EH (cell line): Measurements from ENCODE around the gene BPIFB2.

Experiments used
- DNase-seq: peaks from one replicate; pipeline ENCODE4 v3.0.0-alpha.2; 2015; ENCODE audit warnings: low read depth

The BPIFB2 gene

DNA sequence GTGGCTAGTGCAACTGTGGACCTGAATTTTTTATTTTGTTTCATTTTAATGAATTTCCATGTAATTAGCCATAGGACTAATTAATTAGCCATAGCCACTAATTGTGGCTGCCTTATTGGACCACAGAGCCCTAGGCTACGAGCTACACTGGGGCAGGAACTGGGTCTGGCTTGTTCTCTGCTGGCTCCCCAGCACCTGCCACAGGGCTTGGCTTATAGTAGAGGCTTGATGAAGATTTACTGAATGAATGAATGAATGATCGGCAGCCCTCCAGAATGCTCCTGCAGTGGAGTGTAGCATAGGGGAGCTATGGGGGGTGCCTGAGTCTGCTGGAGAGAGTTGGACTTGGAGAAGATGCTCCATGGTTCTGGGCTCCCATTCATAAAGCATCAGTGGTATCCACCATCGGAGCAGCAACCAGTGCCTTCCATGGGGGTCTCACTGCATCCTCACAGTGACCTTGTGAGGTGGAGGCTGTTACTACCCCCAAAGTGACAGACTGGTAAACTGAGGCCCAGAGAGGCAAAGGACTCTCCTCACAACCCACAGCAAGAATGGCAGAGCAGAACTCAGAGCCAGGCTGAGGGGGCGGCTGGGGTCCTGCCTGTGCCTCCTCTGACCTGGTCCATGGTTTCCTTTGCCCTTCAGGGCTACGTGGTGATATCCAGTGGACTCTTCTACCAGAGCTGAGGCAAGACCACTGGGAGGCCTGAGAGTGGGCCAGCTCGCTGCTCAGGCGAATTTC is 15.4 kb downstream of the BPIFB2 start:
- no peak for DNase-seq

DNA sequence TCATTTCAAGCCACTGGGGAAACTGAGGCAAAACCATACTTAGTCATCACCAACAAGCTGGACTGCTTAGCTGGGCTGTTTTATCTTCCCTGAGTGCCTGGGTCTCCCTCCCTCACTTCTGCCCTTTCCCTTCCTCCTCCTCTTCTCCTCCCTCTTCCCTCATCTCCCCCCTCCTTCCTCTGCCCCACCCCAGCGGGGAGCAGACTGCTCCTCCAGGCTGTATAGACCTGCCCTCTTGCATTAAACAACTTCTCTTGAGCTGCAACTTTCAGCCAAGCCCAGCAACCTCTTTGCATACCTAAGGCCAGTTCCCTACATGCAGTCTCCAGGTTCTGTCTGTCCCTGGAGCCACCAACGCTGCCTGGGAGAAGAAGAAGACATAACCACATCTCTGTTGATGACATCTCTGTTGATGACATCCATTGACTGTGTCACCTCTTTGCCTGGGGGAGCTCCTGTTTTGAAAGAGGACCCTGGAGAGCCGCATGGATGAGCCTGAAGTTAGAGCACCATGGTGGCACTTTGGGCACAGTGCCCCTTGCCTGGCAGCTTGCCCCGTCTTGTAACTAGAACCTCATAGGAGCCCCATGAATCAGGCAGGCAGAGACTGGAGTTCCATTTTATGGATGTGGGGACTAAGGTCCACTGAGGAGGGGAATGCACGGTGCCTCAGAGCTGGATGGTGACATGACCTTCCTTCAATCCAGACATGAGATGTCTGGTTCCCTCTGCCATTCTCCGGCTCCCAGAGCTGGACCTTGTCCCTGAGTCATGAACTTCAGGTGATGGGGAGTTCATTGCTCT is 16.1 kb downstream of the BPIFB2 start:
- DNase-seq, result no peak

DNA sequence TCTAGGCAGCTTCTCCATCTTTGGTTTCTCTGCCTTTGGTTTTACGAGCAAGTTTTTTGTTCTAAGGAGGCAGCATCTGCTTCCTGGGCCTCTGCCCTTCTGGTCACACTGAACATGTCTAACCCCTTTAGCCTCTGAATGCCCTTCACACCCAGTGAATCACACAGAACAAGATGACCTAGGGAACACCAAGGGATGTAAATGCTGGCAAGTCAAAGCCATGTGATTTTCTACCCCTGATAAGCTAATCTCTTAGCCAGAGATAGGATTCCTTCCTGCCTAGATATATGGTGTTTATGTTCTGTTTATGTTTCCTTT is 16.7 kb downstream of the BPIFB2 start:
- no peak for DNase-seq

DNA sequence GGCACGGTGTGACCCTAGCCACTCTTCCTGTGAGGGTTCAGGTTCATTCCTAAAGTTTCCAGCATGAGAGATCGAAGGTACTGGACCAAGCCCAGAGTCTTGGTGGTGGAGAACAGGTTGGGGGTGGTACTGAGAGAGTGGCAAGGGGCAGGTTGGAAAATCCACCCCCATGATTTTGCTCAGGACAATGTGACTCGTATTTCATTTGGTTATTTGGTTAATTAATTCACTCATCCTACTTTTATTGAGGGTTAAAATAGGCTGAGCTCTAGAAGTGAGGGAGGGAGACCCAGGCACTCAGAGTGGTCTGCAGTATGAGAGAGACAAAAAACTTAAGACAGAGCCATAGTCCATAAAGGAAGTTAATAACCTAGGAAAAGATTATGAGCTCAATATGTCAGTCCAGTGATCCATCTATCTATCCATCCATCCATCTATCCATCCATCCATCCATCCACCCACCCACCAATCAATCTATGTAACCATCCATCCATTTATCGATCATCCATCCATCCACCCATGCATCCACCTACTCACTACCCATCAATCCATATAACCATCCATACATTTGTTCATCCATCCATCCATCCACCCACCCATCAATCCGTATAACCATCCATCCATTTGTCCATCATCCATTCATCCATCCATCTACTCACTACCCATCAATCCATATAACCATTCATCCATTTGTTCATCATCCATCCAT is 17.3 kb downstream of the BPIFB2 start:
- no peak for DNase-seq

DNA sequence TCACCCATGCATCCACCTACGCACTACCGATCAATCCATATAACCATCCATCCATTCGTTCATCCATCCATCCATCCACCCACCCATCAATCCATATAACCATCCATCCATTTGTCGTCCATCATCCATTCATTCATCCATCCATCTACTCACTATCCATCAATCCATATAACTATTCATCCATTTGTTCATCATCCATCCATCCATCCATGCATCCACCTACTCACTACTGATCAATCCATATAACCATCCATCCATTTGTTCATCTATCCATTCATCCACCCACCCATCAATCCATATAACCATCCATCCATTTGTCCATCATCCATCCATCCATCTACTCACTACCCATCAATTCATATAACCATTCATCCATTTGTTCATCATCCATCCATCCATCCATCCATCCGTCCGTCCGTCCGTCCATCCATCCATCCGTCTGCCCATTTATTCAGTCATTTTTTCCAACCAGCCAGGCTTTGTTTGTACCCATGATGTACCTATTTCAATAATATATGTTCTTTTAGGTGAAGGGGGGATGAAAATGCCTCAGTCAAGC is 17.9 kb downstream of the BPIFB2 start:
- DNase-seq, result no peak

DNA sequence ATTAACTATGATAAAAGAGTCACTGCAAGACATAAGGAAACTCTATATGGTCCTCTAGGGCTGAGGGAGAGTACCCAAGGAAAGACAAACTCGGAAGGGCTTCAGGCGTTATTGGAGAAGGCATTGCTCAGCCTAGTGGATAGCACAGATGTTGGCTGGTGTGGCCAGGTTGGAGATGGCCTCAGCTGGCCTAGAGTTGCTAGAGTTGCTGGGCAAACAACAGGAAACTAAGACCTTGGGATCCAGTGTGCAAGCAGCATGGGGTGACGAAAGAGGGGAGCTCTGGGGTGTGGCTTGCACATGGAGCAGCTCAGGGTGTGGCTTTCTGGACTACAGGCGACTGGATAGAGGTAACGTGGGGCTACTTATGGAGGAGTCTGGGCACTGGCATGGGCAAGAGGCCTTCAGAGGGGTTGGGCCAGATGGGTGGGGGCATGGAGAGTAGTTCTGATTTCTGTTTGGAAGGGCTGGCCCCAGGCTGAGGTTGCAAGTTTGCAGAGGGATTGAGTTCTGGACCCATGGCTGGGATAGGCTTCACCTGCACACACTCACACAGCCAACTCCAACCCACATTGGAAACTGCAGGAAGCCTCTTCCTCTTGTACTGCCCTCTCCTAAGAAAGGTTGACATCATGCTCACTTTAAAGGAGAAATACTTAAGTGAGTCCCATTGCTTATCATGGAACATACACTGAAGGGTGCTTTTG is 18.7 kb downstream of the BPIFB2 start:
- DNase-seq, result no peak

DNA sequence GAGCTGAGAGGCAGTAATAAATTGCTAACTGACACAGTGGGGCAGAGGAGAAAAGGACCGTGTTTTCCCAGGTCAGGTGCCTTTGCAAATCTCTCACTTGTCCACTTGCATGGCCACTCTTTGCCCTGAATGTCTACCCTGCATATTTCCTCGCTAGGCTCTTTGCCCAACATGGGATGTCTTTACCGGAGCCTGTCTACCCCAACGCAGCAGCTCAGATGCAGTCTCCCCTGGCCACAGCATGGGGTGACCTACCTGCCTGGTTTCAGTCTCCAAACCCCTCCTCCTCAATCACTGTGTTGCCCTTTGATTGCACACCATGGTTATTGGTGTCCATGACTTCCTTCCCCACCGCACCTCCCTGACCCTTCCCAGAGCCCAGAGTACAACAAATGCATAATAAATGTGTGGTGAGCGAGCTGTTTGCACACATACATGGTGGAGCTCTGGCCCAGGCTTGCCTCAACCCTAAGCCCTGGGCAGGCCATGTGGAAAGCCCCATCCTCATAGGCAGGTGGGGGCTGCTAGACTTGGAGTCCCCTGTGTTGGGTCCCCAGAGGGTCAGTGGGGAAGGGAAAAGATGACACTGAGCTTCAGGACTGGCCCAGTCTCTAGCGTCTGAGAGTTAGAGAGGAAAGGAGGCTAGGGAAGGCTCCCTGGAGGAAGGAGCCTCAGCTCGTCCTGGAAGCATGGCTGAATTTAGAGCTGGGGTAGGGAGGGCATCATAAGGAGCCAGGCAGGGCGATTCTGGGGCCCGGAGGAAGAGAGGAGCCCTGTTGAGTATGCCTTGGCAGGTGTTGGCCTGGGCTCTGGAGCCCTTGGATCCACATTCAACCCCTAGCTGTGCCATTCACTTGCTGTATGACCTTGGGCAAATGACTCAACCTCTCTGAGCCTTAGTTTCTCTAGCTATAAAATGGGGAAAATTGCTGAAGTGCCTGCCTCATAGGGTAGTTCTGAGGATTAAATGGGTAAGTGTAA is 19.6 kb downstream of the BPIFB2 start:
- no peak for DNase-seq

DNA sequence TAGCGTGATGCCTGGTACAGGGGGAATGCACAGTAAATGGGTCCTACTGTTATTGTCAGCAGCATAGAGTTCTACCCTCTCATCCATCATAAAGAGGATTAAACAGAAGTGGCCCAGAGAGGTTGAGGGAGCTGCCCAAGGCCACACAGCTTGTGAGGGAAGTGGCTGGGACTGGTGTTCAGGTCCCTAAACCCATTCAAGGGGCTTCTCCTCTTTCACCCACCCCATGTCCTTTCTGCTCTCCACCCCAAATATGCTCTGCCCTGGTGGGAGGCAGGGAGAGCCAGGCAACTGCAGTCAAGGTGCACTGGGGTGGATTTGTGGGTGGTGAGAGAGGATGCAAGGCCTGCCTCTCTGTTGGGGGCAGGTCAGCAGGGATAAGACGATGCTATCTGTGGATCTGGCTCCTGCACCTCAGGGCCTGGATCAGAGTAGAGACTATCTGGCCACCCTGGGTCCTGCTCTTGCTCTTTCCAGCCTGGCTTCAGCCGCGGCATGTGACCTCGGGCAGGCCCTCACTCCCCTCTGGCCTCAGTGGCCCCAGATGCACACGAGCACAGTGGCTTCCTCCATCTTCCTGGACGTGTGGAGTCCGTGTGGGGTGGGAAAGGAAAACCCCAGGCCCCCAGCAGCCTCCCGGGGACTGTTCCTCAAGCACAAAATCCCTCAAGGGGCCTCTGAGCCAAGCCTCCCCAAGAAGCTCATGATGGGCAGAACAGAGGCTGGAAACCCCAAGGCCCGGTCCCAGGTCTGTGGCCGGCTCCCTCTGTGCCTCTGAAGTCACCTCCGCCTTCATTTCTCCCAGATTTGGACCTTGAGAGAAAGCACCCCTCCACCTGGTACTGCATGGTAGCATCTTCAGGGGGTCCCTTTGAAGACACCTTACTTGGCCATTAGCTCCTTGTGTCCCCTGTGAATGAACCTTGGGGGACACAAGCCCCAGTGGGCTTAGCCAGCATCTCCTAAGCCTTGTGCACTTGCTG is 20.6 kb downstream of the BPIFB2 start:
- DNase-seq, result no peak

DNA sequence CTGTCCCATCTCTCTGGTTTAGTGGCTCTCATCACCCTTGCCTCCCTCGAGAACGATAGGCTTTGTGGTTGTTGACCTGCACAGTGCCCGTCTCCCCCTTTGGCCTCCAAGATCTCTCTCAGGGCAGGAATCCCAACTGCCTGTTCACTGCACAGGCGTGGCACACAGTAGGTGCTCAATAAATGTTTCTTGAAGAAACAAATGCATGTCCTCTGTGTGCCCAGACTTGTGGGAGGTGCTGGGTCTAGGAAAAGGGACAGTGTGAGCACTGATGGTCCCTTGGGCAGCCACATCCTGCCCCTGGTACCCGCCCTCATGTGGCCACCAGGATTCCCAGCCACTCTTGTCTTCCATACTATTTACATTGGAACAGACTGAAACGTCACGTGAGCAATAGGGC is 21.4 kb downstream of the BPIFB2 start:
- DNase-seq, result no peak

DNA sequence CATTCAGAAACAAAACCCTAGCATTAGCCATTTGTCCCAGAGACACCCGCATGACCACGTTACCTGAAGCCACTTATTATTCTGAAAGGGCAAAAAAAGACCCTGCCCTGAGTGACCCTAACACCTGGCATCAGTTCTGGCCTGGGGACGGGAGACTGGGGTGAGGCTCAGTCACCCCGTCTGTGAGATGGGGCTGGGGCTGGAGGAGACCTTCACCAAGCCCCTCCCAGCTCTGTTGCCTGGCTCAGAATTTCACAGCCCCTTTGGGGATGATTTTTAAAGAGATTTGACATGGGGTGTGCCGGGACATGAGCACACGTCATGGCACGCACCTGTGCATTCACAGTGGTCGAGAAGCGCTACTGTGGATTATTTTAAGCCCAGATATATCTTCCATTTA is 22.6 kb downstream of the BPIFB2 start:
- no peak for DNase-seq

DNA sequence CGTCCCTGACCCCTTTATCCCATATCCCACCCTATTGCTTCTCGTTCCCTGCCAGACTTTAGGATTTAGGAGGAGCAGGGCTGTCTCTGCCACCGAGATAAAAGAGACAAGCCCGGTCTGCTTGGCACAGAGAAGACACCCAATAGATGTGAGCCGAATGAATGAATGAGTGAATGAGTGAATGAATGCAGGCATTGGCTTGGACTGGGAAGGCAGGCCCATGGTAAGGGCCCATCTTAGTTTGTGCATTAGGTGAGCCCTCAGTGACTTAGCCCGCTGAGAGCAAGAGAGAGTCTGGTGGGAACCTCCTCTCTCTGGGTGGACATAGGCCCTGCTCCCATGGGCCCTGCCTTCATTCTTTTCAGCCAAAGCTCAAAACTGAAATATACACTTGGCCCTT is 23.1 kb downstream of the BPIFB2 start:
- no peak for DNase-seq

DNA sequence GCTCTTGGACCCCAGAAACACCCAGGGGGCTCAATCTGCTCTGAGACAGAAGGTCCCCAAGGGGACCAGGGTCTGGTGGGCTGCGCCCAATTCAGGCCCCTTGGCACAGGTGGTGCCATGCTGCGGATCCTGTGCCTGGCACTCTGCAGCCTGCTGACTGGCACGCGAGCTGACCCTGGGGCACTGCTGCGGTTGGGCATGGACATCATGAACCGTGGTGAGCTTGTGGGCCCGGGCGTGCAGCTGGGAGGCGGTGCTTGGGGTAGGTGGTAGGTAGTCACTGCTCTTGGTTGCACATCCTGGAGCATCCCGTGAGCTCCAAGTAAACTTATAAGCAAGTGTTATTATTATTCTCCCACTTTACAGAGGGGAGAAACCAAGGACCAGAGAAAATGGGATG is 24.0 kb downstream of the BPIFB2 start, which contains the start of gene BPIFB6:
BPIFB6 (plus strand) TSS at position 118 of the 400 bp plus-strand sequence; CDS start at position 118, 0 bp downstream.
- DNase-seq, result no peak

DNA sequence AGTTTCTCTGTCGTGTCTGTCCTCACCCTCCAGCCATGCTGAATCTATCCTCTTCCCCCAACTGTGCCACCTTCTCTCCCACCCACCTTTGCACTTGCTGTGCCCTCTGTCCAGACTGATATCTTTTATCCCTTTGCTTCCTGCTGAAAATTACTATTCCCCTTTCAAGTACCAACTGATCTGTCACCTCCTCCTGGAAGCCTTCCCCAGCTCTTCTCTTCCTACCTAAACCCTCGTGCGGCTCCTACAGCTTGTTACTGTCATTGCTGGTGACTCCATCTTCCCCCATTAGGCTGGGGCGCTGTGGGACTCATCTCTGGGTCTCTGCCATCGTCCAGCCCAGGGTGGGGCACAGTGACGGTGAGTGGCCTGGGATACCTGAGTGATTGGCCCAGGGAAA is 25.1 kb downstream of the BPIFB2 start:
- DNase-seq, result no peak

DNA sequence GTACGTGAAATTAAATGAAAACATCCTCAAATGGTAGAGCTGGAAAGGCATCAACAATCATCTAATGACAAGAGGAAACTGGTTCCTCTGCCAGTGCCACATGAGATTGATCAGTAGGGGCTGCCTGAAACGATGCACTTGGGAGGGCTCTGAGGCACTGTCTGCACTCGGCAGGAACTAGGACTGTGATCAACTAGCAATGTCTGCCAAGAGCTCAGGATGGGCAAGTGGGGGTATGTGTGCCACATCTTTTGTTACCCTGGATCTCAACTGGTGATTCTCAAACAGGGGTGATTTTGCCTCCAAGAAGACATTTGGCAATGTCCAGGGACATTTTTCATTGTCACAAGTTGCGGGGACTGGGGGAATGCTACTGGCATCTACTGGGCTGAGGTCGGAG is 25.9 kb downstream of the BPIFB2 start:
- DNase-seq, result no peak

DNA sequence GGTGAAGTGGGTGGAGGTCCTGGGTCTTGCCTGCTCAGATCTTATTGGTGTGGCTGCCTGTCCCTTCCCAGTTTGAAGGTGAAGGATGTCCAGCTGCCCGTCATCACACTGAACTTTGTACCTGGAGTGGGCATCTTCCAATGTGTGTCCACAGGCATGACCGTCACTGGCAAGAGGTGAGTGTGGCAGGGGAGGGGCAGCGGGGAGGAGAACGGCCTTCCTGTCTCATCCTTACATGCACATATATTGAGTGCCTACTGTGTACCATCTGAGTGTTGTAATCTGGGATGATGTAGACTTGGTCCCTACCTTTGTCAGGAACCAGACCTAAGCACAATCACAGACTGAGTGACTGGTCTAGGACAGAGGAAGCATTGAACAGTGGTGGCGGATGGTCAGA is 26.6 kb downstream of the BPIFB2 start:
- DNase-seq, result no peak

DNA sequence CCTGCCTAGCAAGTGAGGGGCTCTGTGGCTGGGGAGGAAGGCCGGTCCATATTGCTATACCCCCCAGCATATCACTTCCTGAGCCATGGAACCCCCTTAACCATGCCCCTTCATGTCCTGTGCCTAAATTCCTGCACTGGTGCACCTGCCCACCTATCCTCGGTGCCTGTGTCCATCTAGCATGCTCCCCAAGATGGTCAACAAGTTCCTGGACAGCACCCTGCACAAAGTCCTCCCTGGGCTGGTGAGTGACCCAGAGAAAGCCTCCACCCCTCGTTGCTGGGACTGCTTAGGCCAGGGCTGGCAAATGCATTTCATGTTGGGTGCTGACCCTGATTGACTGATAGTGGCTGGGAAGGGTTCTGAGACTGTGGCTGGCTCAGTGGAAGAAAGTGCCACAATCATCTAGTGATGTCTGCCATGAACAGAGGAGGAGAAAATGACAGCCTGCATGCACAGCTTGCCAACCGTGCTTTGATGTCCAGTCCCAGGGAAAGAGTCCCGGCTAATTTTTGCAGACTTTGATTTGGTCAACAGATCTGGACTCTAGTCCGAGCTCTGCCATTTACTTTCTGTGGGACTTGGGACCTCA is 27.5 kb downstream of the BPIFB2 start:
- no peak for DNase-seq

DNA sequence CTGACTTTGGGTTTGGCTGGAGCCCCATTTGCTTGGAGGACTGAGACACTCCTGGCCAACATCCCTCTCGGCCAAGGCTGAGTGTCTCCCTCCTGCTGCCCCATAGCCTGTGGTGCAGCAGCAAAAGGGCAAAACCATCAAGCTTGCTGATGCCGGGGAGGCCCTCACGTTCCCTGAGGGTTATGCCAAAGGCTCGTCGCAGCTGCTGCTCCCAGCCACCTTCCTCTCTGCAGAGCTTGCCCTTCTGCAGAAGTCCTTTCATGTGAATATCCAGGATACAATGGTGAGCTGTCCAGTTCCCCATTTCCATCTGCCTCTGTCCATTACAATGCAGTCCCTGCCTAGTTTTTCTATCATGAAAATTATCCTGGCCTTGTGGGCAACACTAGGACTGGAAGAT is 30.0 kb downstream of the BPIFB2 start:
- no peak for DNase-seq

DNA sequence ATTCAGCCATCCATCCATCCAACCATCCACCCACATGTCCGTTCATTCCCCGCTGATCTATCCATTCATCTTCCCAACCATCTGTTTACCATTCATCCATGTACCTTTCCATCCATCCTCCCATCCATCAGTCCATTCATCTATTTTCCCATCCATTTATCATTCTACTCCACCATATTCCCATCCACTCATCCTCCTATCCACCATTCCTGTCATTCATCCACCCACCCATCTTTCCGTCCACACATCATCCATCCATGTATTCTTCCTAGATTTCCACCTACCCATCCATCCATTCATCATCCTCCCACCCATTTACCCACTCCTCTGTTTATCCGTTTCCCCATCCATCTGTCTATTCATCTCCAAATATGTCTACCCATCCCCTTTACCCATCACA is 30.7 kb downstream of the BPIFB2 start:
- no peak for DNase-seq

DNA sequence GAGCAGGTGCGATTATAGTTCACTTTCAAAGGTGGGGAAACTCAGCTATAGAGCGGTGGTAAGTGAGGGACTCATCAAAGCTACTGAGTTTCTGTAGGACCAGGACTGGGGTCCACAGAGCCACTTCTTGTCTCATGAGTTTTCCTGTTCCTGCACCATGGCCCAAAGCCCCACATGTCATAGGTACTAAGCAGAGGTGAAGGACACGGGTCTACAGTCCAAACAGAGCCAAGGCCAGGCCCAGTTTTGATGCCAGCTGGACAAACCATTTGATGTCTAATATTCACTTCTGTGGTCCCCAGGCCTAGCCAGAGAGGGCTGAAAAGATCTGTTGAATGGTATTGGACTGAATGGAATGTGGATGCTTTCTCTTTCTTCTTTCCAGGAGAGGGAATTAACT is 34.9 kb downstream of the BPIFB2 start:
- no peak for DNase-seq
